ENCODE measurements around the gene GPC5.
"Not testable (repeated sequence)": the region's sequence is repeated elsewhere in the genome, so short reads cannot be mapped to it uniquely, and the experiment has no call there.

GPC5 gene

DNA sequence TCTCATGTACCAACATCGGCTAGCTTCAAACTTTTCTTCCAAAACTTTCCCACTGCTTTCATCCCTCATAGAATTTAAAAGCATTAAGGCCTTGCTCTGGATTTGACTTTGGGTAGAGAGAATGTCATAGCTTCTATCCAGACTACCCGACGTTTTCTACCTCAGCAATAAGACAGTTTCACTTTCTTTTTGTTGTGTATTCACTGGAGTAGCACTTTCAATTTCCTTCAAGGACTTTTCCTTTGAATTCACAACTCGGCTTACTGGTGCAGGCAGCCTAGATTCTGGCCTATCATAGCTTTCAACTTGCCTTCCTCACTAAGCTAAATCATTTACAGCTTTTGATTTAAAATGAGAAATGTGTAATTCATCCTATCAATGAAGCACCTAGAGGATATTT lies 1407.8 kb downstream of the GPC5 start:
- DNase-seq (ENCODE audit: low read depth in 2 of 3, low spot score in 2 of 3), result no peak

GRCh38 chr13:92807353-92807752 lies 1408.9 kb downstream of the GPC5 start:
- no peak for DNase-seq (ENCODE audit: low read depth in 2 of 3, low spot score in 2 of 3)

GRCh38 chr13:92807966-92808365 lies 1409.5 kb downstream of the GPC5 start:
- no peak for DNase-seq (ENCODE audit: low read depth in 2 of 3, low spot score in 2 of 3)

DNA sequence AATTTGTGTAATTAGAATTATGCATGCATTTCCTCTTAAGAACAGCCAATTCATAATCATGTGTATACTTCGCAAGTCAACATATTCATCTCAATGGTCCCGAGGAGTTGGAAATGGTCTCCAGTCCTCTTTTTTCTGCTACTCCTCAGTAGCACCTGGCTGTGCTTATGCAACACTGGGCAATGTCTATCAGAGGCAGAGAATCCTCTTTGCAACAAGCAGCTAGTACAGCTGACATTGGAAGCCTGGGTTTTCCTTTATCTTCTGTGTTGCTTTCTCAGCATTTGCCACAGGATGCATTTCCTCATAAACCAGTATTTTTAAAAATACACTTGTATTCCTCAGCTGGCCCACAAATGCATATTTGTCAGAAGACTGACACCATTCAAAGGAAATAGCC lies 1422.9 kb downstream of the GPC5 start:
- no peak for DNase-seq (ENCODE audit: low read depth in 2 of 3, low spot score in 2 of 3)

DNA sequence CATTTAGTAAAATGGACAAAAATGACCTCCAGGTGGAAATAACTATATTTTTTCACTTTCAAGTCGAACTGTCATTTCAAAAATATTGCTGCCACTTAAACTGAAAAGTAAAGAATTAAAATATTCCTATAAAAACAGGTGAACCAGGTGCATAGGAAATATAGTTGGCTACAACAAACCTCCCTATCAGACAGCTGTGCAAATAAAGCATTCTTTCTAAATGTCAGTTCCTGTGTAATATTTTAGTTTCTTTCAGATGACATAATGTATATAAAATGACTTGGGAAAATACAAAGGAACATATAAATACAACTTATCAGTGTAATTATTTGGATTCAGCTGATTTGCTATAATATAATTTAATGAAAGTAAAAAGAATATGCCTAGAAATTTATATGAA lies 1424.6 kb downstream of the GPC5 start:
- no peak for DNase-seq (ENCODE audit: low read depth in 2 of 3, low spot score in 2 of 3)

DNA sequence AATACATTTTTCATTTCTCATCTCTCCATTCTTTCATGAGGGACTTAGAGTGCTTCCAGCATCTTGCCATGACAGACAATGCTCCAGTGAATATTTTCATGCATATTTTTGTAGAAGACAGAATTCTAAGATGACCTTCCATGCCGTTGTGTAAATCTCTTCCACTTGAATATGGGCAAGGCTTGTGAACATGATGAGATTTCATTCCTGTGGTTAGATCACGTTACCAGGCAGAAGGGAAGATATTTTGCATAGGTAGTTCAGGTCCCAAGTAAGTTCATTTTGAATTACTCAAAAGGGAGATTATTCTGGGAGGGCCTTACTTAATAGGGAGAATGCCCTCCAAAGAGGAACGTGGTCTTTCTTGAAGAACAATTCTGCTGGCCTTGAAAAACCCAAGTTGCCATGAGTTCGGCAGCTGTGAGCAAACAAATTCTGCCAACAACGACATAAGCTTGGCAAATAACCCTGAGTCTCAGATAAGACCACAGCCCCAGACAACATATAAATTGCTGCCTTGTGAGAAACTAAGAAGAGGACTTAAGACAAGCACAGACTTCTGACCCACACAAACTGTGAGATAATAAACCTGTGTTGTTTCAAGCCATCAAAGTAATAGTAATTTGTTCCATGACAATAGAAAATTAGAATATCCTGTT lies 1427.6 kb downstream of the GPC5 start:
- DNase-seq (ENCODE audit: low read depth in 2 of 3, low spot score in 2 of 3), result no peak

GRCh38 chr13:92827503-92827902 lies 1429.1 kb downstream of the GPC5 start:
- DNase-seq (ENCODE audit: low read depth in 2 of 3, low spot score in 2 of 3), result no peak

DNA sequence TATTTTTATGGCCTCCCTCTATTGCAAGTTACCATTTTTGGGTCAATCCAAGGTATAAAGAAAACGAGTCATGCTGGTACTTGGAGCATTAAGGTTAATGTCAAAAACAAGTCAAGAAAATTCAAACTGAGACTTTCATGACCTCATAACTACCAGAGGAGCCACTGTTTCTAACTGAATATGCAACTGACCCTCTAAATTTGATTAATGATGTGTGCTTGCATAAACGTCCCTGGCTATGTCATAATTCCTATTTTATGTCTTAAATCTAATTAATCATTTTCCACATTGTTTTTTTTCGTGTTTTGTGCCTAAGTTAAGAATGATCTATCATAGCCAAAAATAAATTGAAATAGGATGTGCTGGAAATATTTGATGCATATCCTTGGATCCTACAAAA lies 1431.5 kb downstream of the GPC5 start:
- DNase-seq (ENCODE audit: low read depth in 2 of 3, low spot score in 2 of 3), result no peak

- no peak for DNase-seq (ENCODE audit: low read depth in 2 of 3, low spot score in 2 of 3)
Observed at GRCh38 chr13:92830821-92831220, 1432.4 kb downstream of the GPC5 start.

DNA sequence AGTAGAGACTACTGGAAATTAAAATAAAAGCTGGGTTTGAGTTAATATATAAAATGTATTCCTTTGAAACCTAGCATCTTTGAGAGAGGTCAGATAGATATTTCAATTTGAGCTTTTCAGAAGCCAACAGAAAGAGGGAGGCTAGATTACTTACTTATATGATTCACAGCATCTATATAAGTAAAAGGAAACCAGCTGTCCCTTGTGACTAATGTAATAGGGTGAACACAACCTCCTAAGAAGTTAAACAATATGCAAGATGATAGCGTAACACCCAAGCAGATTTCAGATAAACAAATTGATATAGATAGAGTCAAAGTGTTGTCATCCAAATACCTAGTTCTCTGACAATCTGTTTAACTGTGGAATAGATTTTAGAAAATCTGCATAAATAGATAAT lies 1434.7 kb downstream of the GPC5 start:
- no peak for DNase-seq (ENCODE audit: low read depth in 2 of 3, low spot score in 2 of 3)

DNA sequence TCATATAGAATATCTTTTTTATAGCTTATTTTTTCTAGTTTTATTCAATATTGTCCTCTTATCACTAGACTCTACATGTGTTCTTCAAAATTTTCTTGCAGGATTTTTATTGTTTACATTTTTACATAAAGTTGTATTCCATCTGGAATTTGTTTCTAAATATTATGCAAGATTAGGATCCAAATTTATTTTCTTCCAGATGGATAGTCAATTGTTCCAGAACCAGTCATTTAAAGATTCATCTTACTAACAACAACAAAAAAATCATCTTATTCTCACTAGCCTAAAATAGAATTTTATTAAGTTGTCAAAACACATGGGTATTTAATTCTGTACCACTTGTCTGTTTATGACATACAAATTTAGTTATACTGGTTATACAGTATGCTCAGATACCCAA lies 1437.8 kb downstream of the GPC5 start:
- DNase-seq (ENCODE audit: low read depth in 2 of 3, low spot score in 2 of 3), result no peak

- no peak for DNase-seq (ENCODE audit: low read depth in 2 of 3, low spot score in 2 of 3)
Observed at GRCh38 chr13:92838786-92839185, 1440.4 kb downstream of the GPC5 start.

GRCh38 chr13:92842145-92842544 lies 1443.7 kb downstream of the GPC5 start:
- no peak for DNase-seq (ENCODE audit: low read depth in 2 of 3, low spot score in 2 of 3)

DNA sequence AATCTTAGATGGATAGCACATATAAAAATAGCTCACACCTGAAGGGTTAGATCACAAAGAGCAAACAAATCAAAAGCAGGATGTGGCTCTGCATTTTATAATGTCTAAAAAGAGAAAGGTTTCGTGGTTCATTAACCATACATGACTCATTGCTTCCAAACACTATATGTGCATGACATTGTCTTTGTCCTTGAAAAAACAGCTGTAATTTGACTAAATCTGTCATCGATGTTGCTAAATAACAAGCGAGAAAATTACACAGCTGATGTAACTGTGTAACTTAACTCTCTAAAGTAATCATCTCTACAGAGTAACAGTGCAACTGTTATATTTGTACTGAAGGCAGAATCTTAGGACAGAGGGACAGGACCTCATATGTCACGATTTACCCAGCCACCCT lies 1445.1 kb downstream of the GPC5 start:
- DNase-seq (ENCODE audit: low read depth in 2 of 3, low spot score in 2 of 3), result no peak

DNA sequence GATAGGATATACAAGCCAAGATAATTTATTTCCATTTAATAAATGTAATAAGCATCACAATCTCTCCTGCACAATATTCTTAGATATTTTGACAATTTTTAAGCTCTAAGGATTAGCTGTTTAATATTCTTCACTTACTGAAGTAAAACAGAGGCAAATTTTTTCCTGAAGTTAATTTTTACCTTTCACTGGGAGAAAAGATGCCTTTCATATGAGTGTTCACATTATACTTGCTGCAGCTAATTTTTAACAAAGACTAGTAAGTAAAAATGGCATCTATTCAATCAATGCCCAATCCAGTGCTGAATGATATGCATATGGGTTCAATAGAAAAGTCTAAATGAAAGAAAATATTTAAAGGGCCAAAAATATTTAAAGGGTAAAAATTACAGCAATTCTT lies 1451.0 kb downstream of the GPC5 start:
- DNase-seq (ENCODE audit: low read depth in 2 of 3, low spot score in 2 of 3), result no peak

- no peak for DNase-seq (ENCODE audit: low read depth in 2 of 3, low spot score in 2 of 3)
Observed at GRCh38 chr13:92864584-92865284, 1466.3 kb downstream of the GPC5 start.

GRCh38 chr13:92873029-92873428 lies 1474.6 kb downstream of the GPC5 start:
- DNase-seq (ENCODE audit: low read depth in 2 of 3, low spot score in 2 of 3), result no peak

GRCh38 chr13:92886535-92887077 lies 1488.2 kb downstream of the GPC5 start:
- no peak for DNase-seq (ENCODE audit: low read depth in 2 of 3, low spot score in 2 of 3)

DNA sequence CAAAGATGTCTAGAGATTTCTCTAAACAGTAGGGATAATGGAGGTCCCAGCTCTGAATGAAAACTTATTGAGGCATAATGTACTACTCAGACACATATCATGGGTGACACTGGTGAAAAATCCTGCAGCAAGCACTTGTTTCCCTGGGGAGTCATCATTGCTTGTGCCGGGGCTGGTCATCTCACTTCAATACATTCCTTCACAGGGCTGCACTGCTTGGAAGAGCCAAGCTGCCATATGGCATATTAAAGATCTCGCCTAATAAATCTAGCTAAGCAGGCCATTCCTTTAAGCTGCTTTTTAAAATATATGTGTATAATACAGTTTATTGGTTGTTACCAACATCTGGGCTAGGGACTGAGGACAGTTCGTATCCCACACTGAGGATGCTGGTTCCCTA lies 1496.0 kb downstream of the GPC5 start:
- DNase-seq (ENCODE audit: low read depth in 2 of 3, low spot score in 2 of 3), result no peak

DNA sequence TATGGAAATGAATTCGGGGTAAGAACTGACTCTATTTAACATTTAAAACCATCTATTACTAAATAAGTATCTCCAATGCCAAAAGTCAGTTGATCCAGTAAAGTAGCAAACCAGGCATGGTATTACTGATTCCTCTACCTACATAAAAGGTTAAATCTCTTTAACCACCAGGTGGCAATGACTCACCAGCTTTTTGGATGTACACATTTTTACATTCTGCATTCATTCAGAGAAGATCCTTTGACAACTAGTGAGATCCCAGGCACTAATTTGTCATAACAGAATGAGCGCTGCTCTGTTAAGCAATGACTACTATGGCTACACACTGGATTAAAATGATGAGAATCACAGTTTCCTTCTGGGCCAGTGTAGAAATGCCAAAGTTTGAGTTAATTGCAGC lies 1498.4 kb downstream of the GPC5 start:
- DNase-seq (ENCODE audit: low read depth in 2 of 3, low spot score in 2 of 3), result no peak

- not testable (repeated sequence) for DNase-seq (ENCODE audit: low read depth in 2 of 3, low spot score in 2 of 3)
Observed at GRCh38 chr13:92898946-92899345, 1500.5 kb downstream of the GPC5 start.

GRCh38 chr13:92900446-92900845 lies 1502.0 kb downstream of the GPC5 start:
- DNase-seq (ENCODE audit: low read depth in 2 of 3, low spot score in 2 of 3), result no peak

GRCh38 chr13:92901739-92902138 lies 1503.3 kb downstream of the GPC5 start:
- DNase-seq (ENCODE audit: low read depth in 2 of 3, low spot score in 2 of 3), result no peak

Measured in activated CD8-positive, alpha-beta memory T cell treated with anti-CD3 and anti-CD28 coated beads for 48 hours (primary cell).